ENCODE results near the gene LRP2. TPM values are rescaled to one million over a fixed set of nuclear protein-coding genes. Genes with fewer than 3 reads are reported as not detected.

The LRP2 gene
- total and polyA plus RNA-seq, 2 experiments from 2014 or later = 8.1 to 38.3 TPM

- Histone ChIP-seq H3K27ac (no peak overlapping the region), H3K9me2 (replicated peaks; ENCODE audit: insufficient read depth) (no peaks in the 10 kb centered on the region), H2AFZ (no peak overlapping the region), H4K20me1 (ENCODE audit: insufficient read depth, poor library complexity, severe bottlenecking) (no peaks in the 10 kb centered on the region), H3K4me1 (ENCODE audit: insufficient read depth) (no peaks in the 10 kb centered on the region), H3K9me3 (ENCODE audit: low read depth) (no peaks in the 10 kb centered on the region), H3K27me3 (no peaks in the 10 kb centered on the region), H3K4me3 (no peak overlapping the region), H3K79me2 (no peaks in the 10 kb centered on the region), H3K4me2 (no peak overlapping the region), H3K36me3 (replicated peaks; ENCODE audit: insufficient read depth, low read depth) (no peaks in the 10 kb centered on the region)
- DNase-seq (ENCODE audit: low spot score) = no peak
- TF ChIP-seq, protein P1, sequence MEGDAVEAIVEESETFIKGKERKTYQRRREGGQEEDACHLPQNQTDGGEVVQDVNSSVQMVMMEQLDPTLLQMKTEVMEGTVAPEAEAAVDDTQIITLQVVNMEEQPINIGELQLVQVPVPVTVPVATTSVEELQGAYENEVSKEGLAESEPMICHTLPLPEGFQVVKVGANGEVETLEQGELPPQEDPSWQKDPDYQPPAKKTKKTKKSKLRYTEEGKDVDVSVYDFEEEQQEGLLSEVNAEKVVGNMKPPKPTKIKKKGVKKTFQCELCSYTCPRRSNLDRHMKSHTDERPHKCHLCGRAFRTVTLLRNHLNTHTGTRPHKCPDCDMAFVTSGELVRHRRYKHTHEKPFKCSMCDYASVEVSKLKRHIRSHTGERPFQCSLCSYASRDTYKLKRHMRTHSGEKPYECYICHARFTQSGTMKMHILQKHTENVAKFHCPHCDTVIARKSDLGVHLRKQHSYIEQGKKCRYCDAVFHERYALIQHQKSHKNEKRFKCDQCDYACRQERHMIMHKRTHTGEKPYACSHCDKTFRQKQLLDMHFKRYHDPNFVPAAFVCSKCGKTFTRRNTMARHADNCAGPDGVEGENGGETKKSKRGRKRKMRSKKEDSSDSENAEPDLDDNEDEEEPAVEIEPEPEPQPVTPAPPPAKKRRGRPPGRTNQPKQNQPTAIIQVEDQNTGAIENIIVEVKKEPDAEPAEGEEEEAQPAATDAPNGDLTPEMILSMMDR (IDR thresholded peaks at IDR 0.05; ENCODE audit: poor library complexity) = no peak
- TF ChIP-seq EZH2 (IDR thresholded peaks at IDR 0.05; ENCODE audit: borderline replicate concordance) = no peak
- TF ChIP-seq EZH2phosphoT487 (IDR thresholded peaks at IDR 0.05; ENCODE audit: low read depth, severe bottlenecking, unreplicated experiment) = no peak
- WGBS (ENCODE audit: low lambda C conversion rate, missing lambda C conversion rate) = 78% methylated on average over 4 of the region's 4 CpGs
Observed at GRCh38 chr2:169254774-169255173, 107.6 kb downstream of the LRP2 start.

DNA sequence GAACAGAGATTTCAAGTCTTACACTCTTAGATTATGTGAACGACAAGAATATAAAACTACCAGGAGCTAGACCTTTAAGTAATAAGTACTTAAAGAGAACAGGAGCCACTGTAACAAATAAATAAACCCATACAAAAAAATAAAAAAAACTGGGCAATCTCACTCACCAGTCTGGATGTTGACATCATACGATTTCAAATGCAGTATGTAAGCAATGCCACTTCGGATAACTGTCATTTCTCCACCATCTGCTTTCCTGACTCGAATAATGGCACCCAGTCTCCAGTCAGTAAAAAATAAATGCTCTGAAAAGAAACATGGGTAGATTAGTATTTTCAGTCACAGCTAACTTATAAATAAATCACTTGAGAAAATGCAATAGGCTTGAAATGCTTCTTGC lies 115.1 kb downstream of the LRP2 start:
- H2AFZ ChIP-seq = no peak overlapping the region
- H3K4me1 ChIP-seq (ENCODE audit: insufficient read depth) = no peaks in the 10 kb centered on the region
- WGBS (ENCODE audit: low lambda C conversion rate, missing lambda C conversion rate) = 92% methylated on average over 4 of the region's 4 CpGs
- no peaks in the 10 kb centered on the region for H3K9me3 ChIP-seq (ENCODE audit: low read depth)
- H3K27me3 ChIP-seq = no peaks in the 10 kb centered on the region
- H3K9me2 ChIP-seq (replicated peaks; ENCODE audit: insufficient read depth) = no peaks in the 10 kb centered on the region
- TF ChIP-seq EZH2phosphoT487 (IDR thresholded peaks at IDR 0.05; ENCODE audit: low read depth, severe bottlenecking, unreplicated experiment) = no peak
- TF ChIP-seq, protein P1 (IDR thresholded peaks at IDR 0.05; ENCODE audit: poor library complexity) = no peak
- TF ChIP-seq EZH2 (IDR thresholded peaks at IDR 0.05; ENCODE audit: borderline replicate concordance) = no peak
- H3K79me2 ChIP-seq = no peaks in the 10 kb centered on the region
- H3K27ac ChIP-seq = no peak overlapping the region
- H4K20me1 ChIP-seq (ENCODE audit: insufficient read depth, poor library complexity, severe bottlenecking) = no peaks in the 10 kb centered on the region
- H3K4me2 ChIP-seq = no peak overlapping the region
- no peak overlapping the region for H3K4me3 ChIP-seq
- H3K36me3 ChIP-seq (replicated peaks; ENCODE audit: insufficient read depth, low read depth) = no peaks in the 10 kb centered on the region
- DNase-seq (ENCODE audit: low spot score) = no peak

DNA sequence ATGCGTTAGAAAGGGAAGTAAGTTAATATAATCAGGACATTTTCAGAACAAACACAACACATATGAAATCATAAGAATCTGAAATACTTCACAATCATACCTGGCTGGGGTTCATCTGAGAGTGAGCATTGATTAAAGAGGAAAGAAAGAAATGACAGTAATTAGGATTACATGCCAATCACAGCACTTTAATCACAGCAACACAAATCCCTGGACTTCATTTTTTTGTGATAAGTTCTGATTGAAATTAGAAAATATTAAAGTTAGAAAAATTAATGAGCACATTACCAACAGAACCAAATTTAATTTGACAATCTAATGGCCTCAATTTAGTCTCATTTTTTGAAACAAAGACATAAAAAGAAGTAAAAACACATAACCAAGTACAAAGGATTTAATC lies 121.9 kb downstream of the LRP2 start:
- DNase-seq (ENCODE audit: low spot score) = no peak
- Histone ChIP-seq H2AFZ (no peak overlapping the region), H3K4me2 (no peak overlapping the region), H3K4me3 (no peak overlapping the region), H3K27me3 (no peaks in the 10 kb centered on the region), H3K79me2 (no peaks in the 10 kb centered on the region), H3K9me3 (ENCODE audit: low read depth) (no peaks in the 10 kb centered on the region), H3K36me3 (replicated peaks; ENCODE audit: insufficient read depth, low read depth) (no peaks in the 10 kb centered on the region), H3K9me2 (replicated peaks; ENCODE audit: insufficient read depth) (no peaks in the 10 kb centered on the region), H3K4me1 (ENCODE audit: insufficient read depth) (no peaks in the 10 kb centered on the region), H3K27ac (no peak overlapping the region), H4K20me1 (ENCODE audit: insufficient read depth, poor library complexity, severe bottlenecking) (no peaks in the 10 kb centered on the region)
- WGBS (ENCODE audit: low lambda C conversion rate, missing lambda C conversion rate) = 93% methylated on average over 1 of the region's 1 CpG
- TF ChIP-seq EZH2phosphoT487 (IDR thresholded peaks at IDR 0.05; ENCODE audit: low read depth, severe bottlenecking, unreplicated experiment) = no peak
- TF ChIP-seq, protein P1 (IDR thresholded peaks at IDR 0.05; ENCODE audit: poor library complexity) = no peak
- no peak for TF ChIP-seq EZH2 (IDR thresholded peaks at IDR 0.05; ENCODE audit: borderline replicate concordance)

DNA sequence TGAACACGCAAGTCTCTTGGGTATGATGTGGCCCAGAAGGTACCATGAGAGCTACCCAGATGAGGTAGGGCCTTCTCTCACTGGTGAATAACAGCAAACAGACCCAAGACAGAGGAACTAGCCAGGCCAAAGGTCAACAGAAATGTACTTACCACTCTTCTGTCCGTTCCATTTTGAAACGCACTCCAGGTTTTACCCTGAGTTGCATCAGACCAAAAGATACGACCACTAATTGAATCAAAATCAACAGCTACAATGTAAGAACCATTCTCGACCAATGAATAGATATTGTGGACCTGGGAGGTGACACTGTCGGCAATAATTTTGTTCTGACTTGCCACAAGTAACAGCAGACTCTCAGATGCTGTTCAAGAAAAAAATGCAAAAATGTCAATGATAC lies 124.4 kb downstream of the LRP2 start:
- TF ChIP-seq, protein P1 (IDR thresholded peaks at IDR 0.05; ENCODE audit: poor library complexity) = no peak
- TF ChIP-seq EZH2phosphoT487 (IDR thresholded peaks at IDR 0.05; ENCODE audit: low read depth, severe bottlenecking, unreplicated experiment) (no peak), EZH2 (IDR thresholded peaks at IDR 0.05; ENCODE audit: borderline replicate concordance) (no peak)

More for the DNA sequence above, 124.4 kb downstream of the LRP2 start:
- no peak overlapping the region for H3K27ac ChIP-seq
- no peaks in the 10 kb centered on the region for H3K4me1 ChIP-seq (ENCODE audit: insufficient read depth)
- no peaks in the 10 kb centered on the region for H4K20me1 ChIP-seq (ENCODE audit: insufficient read depth, poor library complexity, severe bottlenecking)
- H3K27me3 ChIP-seq = no peaks in the 10 kb centered on the region
- no peaks in the 10 kb centered on the region for H3K79me2 ChIP-seq
- H3K36me3 ChIP-seq (replicated peaks; ENCODE audit: insufficient read depth, low read depth) = no peaks in the 10 kb centered on the region
- DNase-seq (ENCODE audit: low spot score) = no peak
- WGBS (ENCODE audit: low lambda C conversion rate, missing lambda C conversion rate) = 87% methylated on average over 6 of the region's 6 CpGs
- no peak overlapping the region for H2AFZ ChIP-seq
- no peaks in the 10 kb centered on the region for H3K9me3 ChIP-seq (ENCODE audit: low read depth)
- H3K9me2 ChIP-seq (replicated peaks; ENCODE audit: insufficient read depth) = no peaks in the 10 kb centered on the region
- no peak overlapping the region for H3K4me2 ChIP-seq
- H3K4me3 ChIP-seq = no peak overlapping the region

Data from hepatocyte (in vitro differentiated cells).